Eye (tissue), 1 donor: ENCODE measurements around the gene PSMC6.

ENCODE experiments used
- DNase-seq: peaks from one replicate; pipeline ENCODE4 v3.0.0-alpha.2; 2015

PSMC6 gene

DNA sequence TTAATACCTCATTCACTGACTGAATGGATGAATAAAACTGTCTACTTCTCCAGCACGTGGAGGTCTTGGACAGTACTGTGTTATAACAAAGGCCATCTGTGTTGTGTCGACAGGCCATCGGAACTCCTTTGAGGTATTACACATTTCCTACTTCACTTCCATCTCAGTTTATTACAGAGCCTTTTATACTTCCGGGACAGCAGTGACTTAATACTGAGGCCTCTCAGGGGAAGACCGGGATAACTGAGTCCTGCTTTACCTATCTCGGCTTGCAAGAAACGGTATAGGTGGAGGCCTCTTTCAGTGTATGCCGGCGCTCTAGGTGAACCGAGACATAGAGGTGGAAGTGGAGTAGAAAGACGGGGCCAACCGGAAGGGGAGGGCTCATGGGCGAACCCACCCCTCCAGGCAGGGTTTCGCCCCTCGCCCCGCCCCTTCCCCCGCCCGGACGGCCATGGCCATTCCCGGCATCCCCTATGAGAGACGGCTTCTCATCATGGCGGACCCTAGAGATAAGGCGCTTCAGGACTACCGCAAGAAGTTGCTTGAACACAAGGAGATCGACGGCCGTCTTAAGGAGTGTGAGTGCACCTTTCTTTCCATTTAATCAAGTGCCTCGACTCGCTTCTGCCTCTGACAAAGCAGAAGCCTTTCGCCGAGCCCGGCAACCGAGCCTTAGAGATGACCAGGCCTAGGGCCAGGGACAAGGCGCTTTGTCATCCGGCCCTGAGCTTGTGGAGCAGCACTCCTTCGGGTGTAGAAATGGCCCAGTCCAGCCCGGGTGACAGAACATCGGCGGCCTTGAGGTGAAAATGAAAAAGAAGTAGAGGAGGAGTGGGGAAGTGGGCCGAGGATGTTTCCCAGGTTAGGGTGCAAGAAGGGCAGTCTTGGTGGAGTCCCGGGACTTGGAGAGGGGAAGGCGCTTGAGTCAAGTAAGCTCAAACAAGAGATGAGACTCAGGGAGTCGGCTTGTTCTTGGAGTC lies at the start of gene PSMC6:
PSMC6 (plus strand) TSS at position 477 of the 983 bp plus-strand sequence; CDS start at position 497, 20 bp downstream.
- DNase-seq: peak; percentile 97

DNA sequence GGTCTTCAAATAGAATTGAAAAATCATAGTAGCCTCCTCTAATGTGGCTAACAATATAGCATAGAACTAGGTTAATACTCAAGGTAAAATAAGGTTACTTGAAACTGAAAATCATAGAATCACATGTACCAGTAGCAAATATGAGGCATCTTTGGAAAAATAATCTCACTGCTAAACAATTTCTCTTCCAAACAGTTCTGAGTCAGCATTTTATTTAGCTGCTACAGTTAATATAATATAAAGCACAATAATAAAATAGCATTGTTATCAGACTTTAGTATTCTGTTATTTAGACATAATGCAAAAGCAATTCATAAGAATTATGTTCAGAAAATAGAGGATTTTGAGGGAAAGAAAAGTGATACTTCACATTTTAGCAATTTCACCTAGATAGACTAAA lies 46.7 kb upstream of the PSMC6 start:
- no peak for DNase-seq

DNA sequence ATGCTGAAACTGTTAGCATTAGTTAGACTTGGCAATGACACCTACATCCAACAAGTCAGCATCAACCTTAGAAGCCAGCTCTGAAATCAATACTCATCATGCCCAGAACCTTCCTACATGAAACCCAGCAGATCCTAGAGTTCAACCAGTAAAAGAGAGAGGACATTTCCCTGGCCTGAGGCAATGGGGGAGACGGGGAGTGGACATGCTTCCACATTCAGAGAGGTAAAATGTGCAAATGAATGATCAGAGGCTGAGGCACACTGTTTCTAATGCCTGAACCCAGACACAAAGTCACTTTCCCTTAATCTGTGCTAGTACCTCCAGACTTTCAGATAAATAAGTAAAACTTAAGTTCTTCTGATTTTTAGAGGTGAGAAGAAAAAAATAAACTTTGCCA lies 46.2 kb upstream of the PSMC6 start:
- DNase-seq: no peak

DNA sequence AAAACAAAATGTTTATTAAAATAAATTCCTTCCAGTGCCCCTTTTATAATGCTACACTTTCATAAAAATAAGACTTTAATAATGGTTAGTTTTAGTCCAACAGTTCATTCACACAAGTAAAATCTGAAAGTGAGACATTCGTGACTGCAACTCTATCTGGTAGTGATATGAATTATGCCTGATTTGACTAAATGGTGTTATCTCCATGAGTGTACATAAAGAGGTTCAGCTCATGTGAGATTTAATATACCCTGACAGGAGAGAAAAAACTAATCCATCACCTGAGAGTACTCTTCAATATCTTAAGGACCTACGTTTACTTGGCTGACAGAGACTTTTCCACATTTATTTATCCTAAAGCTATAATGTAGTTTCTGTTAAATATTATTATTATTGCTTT lies 45.7 kb upstream of the PSMC6 start:
- DNase-seq: no peak

DNA sequence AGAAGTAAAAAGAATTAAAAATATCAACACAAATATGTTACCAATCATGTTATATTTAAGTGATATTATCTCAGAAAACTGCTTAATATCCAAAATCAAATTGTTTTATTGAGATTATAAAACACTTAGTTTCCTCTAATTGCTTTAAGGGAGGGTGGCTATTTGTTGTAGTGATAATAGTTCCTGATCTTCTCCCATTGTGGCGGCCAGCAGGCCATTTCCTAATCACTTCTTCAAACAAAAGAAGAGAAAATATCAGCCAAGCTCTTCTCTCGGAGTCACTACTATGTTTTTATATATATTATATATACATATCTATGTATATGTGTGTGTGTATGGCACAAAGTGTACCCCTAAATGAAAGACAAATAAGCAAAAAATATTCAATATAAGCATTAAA lies 43.1 kb upstream of the PSMC6 start:
- no peak for DNase-seq

DNA sequence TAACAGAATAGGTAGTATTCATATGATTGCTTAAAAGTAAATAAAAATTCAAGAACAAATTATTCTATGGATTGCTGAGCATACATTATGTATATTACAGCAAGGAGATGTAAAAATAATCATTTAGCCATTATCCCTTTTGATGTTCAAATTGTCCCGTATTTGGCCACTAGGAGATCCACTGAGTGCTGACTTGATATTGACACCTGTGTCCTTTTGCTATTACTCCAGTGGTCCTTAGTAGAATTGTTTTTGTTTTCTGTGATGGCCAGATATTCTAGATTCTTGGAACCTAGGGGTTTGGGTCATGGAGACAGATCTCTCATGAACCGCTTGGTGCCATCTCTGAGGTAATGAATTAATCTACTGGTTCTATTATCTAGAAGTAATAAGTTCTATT lies 28.4 kb upstream of the PSMC6 start:
- no peak for DNase-seq

DNA sequence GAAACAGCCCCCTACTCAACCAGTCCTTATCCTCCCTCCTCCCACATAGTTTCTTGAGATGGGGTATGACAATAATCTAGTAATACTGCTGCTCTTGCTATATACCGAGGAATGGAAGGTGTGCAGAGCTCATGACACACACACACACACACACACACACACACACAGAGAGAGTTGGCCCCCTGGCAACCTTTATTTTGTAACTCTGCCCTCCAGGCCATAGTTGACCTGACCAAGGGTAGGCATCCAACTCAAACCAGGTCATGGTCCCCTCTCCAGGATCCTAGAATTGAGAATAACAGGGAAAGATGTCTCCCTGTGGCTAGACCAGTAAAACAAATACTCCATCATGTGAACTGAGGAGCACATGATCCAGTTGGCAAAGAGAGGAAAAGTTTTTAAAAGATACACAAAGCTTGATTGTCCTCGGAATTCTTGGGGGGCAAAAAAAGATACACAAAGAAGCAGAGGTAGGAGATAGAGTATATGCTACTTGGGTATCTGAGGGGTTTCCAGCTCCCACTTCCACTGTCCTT lies 22.9 kb upstream of the PSMC6 start:
- DNase-seq: no peak

DNA sequence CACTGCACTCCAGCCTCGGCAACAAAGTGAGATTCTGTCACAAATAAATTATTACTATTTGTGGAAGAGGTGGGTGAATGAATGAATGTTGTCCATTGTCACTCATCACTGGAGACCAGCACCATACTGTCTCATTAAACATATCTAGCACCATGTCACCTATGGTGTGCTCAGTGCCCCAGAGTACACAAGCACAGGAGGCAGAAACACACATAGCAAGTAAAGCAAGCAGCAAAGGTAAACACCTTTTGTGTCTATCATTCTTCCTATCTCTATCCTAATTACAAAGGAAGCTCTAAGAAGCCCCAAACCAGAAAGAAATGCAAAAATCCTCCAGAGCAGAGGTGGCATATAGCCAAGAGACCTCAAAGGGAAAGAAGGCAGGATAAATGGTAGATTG lies 20.8 kb upstream of the PSMC6 start:
- no peak for DNase-seq

DNA sequence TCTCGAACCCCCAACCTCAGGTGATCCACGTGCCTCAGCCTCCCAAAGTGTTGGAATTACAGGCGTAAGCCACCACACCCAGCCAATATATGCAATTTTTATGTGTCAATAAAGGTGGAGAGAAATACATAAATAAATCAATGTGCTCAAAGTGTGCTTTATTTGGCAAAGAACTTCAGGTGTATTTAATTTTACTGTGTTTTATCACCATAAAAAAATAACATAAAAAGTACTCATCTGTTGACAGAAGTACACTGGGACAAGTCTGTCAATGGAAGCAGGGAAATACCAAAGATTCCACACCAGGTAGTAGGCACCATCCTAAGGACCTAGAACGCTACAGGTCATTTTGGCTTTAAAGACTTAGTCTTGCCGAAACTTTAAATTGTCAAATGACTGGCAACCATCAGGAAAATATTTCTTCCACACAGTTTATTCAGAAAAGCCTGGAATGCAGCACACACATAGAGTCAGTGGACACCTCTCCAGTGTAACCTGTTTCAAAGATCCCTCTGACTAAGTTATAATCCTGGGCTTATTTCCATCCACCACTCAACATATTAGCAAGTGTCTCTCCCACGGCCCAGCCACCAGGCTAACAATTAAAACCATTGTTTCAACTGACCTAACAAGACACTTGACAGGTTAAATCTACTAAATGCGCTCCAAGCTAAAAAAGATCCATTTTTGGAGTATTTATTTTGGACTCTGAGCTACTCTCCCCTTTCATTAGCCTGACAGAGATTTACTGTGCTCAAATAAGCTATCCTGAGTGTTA lies 15.8 kb upstream of the PSMC6 start:
- no peak for DNase-seq

DNA sequence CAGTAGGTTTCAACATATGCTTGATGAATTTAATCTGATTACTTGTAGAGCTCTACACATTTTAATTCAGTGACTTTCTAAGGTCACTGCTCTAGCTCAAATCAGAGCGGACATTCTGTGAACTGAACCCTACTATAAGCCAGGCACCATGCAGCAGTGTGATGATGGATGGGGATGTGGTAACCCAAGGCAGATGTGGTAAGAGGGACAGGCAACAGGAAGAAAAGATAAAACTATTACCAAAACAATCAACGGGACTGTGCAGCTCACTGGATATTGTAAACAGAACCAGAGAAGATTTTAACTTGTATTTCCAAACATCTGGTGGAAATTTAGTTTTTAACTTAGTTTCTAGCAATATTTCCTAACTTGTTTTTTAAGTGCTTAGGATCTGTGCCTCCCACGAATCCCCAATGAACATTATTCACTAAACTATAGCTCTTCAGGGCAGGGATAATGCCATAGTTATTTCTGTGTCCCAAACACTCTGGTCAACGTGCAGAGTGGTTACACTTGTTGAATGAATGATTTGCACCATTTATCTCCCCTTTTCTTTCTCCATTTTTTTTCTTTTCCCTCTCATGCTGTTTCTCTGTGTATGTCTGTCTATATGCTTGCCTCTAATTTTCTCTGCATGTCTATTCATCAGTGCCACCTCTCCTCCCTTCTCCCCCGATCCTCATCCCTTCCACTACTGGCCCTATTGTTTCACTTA lies 14.6 kb upstream of the PSMC6 start:
- no peak for DNase-seq

DNA sequence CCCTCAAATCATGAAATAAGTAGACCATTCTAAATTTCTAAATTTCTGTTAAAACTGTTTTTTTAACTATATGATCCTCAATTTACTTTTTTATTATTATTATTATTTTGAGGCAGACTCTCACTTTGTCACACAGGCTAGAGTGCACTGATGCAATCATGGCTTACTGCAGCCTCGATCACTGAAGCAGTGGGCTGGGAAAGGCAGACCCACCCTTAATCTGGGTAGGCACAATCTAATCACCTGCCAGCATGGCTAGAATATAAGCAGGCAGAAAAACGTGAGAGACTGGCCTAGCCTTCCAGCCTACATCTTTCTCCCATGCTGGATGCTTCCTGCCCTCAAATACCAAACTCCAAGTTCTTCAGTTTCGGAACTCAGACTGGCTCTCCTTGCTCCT lies 14.0 kb upstream of the PSMC6 start:
- DNase-seq: no peak

DNA sequence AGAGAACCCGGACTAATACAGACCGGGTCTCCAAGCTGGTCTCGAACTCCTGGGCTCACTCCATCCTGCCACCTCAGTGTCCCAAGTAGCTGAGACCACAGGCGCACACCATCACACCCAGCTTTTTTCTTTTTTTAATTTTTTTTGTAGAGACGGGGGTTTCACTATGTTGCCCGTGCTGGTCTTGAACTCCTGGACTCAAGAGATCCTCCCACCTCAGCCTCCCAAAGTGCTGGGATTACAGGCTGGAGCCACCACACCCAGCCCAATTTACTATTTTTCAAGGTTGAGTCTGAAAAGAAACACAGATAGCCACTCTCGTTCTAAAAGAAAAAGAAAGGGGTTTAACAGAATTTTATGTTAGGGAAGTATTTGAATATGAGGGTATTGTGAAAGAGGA lies 13.5 kb upstream of the PSMC6 start:
- DNase-seq: no peak

DNA sequence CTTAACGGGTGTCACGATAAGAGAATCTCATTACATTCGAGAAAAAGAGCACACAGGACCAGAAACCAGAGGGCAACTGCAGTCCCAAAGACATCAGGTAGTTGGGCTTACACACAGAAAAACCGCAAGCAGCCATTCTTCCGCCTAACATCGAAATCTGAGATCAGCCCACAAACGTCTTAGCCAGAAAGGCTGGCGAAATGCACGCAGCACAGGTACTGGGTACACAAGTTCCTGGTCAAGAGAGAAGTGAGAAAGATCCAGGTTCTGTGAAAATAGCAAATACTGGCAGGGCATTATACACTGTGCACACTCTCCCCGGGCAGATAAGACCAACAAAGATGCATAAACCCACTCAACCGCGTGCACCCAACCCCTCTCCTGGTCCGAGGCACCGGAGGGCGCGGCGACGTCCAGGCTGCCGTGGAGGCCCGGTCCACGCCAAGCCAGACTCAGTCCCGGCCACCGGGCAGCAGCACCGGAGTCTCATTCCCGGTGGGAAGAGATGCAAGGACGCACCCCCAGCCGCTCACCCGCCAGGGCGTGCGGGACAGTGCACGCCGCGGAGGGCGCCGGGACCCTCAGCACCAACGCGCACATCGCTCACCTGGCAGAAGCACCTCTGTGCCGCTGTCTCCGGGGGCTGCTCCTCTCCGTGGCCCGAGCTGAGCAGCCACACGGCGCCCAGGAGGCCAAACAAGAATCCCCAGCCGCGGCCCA lies 12.1 kb upstream of the PSMC6 start:
- DNase-seq: peak; percentile 83

DNA sequence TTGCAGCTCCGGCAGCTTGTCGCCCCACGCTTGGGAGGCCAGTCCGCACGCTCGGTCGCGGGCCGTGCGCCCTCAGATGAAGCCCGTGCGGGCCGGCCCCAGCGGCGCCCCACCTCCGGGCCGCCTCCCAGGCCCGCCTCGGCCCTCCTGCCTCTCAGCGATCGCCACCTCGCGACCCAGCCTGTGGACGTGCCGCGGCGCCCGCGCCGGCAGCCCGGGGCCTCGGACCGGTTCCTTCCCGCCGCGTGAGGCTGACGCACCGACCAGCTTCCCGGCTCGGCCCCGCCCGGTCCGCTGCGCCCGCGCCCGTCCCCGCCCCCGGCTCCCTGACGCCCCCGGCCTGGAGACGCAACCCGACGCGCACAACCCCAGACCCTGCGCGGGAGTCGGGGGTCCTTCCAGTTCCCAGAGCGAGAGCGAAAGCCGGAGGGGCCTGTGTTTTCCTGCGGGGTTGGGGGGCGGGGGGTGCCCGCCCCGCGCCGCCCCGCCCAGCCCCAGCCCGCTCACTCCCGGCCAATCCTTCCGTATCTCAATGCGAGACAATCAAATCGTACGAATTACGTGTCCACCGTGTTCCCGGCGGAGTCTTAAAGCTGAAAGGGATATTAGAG lies 11.4 kb upstream of the PSMC6 start, which contains the start of gene ERO1A:
ERO1A (minus strand) TSS at position 78 of the 611 bp plus-strand sequence; CDS start at position 1, 77 bp downstream.
- DNase-seq: peak; percentile 90

DNA sequence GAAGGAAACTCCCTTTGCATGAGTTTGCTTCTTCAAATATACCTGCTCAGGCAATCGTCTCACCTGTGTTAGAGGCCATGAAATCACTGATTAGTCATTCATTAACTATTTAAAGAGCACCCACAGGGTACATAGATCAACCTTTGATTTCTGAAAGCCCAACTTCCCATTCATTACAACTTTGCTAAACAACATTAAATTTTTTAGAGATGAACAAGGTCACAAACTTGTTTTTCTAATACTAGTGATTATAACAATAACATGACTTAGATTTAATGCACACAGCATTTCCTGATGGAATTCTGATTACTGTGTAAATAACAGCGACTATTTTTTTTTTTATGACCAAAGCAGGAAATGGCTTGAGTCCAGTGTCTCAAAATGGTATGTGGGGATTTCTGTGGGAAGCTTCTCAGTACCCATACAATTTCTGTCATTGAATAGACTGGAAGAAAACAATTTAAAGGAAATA lies 6.3 kb upstream of the PSMC6 start:
- DNase-seq: no peak

DNA sequence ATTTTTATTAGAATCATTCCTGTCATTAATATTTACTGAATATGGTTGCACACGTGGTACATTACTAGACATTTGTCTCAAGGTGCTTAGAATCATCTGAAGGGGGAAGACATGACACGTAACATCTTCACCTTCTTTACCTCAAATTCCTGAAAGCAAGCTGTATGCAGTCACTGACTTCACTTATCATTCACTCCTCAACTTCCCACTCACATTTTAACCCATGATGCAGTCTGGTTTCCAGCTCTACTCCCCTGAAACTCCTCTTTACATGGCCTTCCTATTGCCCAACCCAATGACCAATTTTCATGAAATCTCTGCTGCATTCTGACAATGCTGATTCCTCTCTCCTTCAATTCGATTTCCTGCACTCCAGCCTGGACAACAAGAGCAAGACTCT lies 5.8 kb upstream of the PSMC6 start:
- no peak for DNase-seq

DNA sequence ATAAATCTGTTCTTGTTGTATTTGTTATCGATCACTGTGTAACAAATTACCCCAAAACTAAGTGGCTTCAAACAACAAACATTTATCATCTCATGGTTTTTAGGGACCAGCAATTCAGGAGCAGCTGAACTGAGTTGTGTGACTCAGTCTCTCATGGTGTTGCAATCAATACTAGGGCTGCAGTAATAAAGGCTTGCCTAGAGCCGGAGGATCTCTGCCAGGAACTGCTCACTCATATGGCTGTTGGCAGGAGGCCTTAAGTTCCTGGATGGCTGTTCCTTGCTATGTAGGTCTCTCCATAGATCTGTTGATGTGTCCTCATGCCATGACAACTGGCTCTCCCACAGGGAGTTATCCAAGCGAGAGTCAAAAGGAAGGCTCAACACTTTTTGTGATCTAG lies 3.8 kb upstream of the PSMC6 start:
- no peak for DNase-seq

DNA sequence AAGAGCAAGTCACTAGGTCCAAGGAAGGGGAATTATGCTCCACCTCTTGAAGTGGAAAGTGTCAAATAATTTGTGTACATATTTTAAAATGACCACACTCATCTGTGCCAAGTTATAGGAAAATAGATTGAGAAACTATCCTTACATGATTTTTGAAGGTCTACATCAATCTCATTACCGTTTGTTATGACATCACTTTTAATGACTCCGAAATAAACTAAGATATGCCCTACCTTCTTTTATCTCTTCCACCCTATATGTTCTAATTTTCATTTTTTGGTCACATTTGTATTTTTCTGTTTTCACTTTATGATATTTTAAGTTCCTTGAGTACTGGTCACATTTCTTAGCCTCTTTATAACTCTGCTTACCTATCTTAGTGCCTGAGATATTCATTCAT lies 3.3 kb upstream of the PSMC6 start:
- no peak for DNase-seq

DNA sequence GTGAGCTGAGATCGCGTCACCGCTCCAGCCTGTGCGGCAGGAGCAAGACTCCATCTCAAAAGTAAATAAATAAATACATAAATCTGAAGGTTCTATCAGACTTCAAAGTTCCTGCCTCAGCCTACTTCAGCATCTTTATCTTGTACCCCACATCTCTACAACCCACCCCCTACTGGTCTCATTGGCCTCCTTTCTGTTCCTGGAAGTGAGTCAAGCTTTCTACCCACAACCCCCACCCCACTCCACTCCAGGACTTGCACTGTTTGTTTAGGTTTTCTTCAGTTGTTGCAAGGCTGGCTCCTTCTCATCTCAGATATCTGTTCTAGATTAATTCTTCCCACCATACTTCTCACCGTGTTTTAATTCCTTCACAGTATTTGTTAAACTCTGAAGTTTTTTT lies 714 bp upstream of the PSMC6 start:
- DNase-seq: no peak

DNA sequence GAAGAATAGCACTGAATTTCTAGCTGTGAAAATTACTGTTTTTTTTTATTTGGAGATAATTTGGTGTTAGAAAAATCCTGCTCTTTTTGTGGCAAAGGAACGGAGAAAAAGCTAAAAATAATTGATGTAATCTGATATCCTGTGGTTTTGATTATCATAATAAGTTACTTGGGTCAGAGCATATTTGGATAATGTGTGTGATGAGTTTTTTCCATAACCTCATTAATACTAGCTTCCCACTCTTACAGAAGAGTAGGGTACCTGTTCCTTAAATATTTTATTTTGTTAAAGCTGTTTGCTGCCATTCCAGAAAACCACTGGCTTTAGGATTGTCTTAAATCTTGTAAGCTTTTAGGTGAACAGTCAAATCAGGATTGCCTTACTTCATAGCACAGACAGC lies 4.7 kb downstream of the PSMC6 start:
- no peak for DNase-seq

DNA sequence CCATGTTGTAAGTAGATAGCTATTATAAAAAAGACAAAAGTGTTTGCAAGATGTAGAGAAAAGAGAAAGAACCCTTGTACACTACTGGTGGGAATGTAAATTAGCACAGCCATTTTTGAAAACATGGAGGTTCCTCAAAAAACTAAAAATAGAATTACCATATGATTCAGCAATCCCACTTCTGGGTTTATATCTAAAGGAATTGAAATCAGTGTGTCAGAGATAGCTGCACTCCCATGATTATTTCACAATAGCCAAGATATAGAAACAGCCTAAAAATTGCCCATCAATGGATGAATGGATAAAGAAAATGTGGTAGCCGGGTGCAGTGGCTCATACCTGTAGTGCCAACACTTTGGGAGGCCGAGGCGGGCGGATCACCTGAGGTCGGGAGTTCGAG lies 9.2 kb downstream of the PSMC6 start:
- no peak for DNase-seq
